DOHH2 (cell line): ENCODE results near the gene SGPP1.

ENCODE experiments used
- H3F3A ChIP-seq: fragments of 200-600 bp; sonication (generic), shearing (Covaris generic); 2 replicates; pipeline ENCODE4 v1.6.0; 2016; ENCODE audit warnings: antibody characterized with exemption, mild to moderate bottlenecking; ENCODE audit not compliant: control insufficient read depth, insufficient read depth
- H3K27ac ChIP-seq: fragments of 200-600 bp; sonication (generic); 2 replicates; pipeline ENCODE4 v1.5.1; 2014; ENCODE audit warnings: low read depth, mild to moderate bottlenecking, low read length, moderate library complexity
- H3K27me3 ChIP-seq: fragments of 200-600 bp; sonication (generic); 2 replicates; pipeline ENCODE4 v1.6.1; 2014; ENCODE audit warnings: mild to moderate bottlenecking, low read length, mixed read lengths; ENCODE audit not compliant: control insufficient read depth
- H3K36me3 ChIP-seq: fragments of 200-600 bp; sonication (generic); 2 replicates; pipeline ENCODE4 v1.6.1; 2014; ENCODE audit warnings: mild to moderate bottlenecking, low read length, moderate library complexity, mixed read lengths; ENCODE audit not compliant: control insufficient read depth
- H3K4me1 ChIP-seq: fragments of 200-600 bp; sonication (generic); 2 replicates; pipeline ENCODE4 v1.6.1; 2014; ENCODE audit warnings: mild to moderate bottlenecking, low read length, mixed read lengths; ENCODE audit not compliant: control insufficient read depth
- H3K4me2 ChIP-seq: fragments of 200-600 bp; sonication (generic); 2 replicates; pipeline ENCODE4 v1.6.0; 2014; ENCODE audit warnings: mild to moderate bottlenecking, low read length, moderate library complexity
- H3K4me3 ChIP-seq: fragments of 200-600 bp; sonication (generic); 2 replicates; pipeline ENCODE4 v1.5.1; 2014; ENCODE audit warnings: mild to moderate bottlenecking, low read length, mixed read lengths
- H3K79me2 ChIP-seq: fragments of 200-600 bp; sonication (generic); 2 replicates; pipeline ENCODE4 v1.6.1; 2014; ENCODE audit warnings: mild to moderate bottlenecking, low read length, mixed read lengths; ENCODE audit not compliant: control insufficient read depth
- H3K9me2 ChIP-seq: fragments of 200-600 bp; sonication (generic); replicated peaks from 2 replicates; pipeline ENCODE4 v1.6.1; 2014; ENCODE audit warnings: mild to moderate bottlenecking, low read length, mixed read lengths; ENCODE audit not compliant: control insufficient read depth
- H3K9me3 ChIP-seq: fragments of 200-600 bp; sonication (generic); 2 replicates; pipeline ENCODE4 v1.6.1; 2014; ENCODE audit warnings: antibody characterized with exemption, low read length, mixed read lengths; ENCODE audit not compliant: control insufficient read depth, insufficient read depth
- H4K20me1 ChIP-seq: fragments of 200-600 bp; sonication (generic); 2 replicates; pipeline ENCODE4 v1.6.0; 2014; ENCODE audit warnings: low read depth, mild to moderate bottlenecking, antibody characterized with exemption, low read length, moderate library complexity; ENCODE audit not compliant: control insufficient read depth, insufficient read depth
- EZH2phosphoT487 ChIP-seq: fragments of 200-600 bp; sonication (generic); IDR thresholded peaks from 2 replicates; pipeline ENCODE4 v1.6.1; 2017; ENCODE audit warnings: borderline replicate concordance, mild to moderate bottlenecking, antibody characterized with exemption, low read length, moderate library complexity, mixed read lengths
- TF ChIP-seq, protein P1 (sequence below): fragments of 200-600 bp; sonication (generic); IDR thresholded peaks from one replicate; pipeline ENCODE4 v1.5.1; 2014; ENCODE audit warnings: antibody characterized with exemption, mild to moderate bottlenecking, low read depth, low read length; ENCODE audit not compliant: poor library complexity, severe bottlenecking

The SGPP1 gene

DNA sequence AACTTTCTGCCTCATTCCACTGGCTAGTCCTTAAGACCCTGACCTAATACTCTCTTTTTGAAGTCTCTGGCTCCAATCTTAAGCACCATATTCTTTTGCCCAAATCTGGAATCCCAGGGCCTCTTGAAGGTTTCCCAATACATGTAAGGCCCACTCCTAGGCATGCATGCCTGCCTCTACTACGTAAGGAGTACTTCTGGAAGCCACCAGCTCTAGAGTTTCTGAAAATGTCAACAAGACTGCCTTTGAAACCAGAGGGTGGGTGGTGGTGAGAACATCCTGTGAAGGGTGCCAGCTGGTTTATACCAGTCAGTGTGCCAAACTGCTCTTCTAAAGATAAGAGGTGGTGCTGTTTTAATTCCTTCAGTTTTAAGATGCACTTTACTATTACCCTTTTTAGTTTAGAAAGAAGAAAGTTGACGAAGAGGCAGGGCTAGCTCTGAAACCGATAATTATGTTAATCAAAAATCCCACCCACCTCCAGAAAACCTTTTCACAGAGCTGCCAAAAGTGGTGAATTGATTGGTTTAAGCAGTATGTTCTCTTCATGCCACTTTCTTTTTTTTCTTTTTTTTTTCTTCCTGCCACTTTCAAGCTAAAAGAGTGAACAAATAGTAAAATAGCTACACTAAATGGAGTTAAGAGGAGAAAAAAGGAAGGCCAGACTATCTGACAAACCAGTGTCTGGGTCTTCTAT is 77.5 kb downstream of the SGPP1 start:
- Histone ChIP-seq H3K27me3 (no peaks in the 10 kb centered on the region), H3K9me2 (no peaks in the 10 kb centered on the region), H3K4me3 (no peak overlapping the region), H4K20me1 (no peaks in the 10 kb centered on the region), H3K27ac (no peak overlapping the region), H3K9me3 (no peaks in the 10 kb centered on the region), H3K4me2 (no peak overlapping the region), H3K36me3 (no peaks in the 10 kb centered on the region), H3K79me2 (peaks cover 3% of the 10 kb centered on the region), H3F3A (no peaks in the 10 kb centered on the region), H3K4me1 (peaks cover 10% of the 10 kb centered on the region)
- TF ChIP-seq, protein P1, sequence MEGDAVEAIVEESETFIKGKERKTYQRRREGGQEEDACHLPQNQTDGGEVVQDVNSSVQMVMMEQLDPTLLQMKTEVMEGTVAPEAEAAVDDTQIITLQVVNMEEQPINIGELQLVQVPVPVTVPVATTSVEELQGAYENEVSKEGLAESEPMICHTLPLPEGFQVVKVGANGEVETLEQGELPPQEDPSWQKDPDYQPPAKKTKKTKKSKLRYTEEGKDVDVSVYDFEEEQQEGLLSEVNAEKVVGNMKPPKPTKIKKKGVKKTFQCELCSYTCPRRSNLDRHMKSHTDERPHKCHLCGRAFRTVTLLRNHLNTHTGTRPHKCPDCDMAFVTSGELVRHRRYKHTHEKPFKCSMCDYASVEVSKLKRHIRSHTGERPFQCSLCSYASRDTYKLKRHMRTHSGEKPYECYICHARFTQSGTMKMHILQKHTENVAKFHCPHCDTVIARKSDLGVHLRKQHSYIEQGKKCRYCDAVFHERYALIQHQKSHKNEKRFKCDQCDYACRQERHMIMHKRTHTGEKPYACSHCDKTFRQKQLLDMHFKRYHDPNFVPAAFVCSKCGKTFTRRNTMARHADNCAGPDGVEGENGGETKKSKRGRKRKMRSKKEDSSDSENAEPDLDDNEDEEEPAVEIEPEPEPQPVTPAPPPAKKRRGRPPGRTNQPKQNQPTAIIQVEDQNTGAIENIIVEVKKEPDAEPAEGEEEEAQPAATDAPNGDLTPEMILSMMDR, result no peak
- no peak for TF ChIP-seq EZH2phosphoT487

DNA sequence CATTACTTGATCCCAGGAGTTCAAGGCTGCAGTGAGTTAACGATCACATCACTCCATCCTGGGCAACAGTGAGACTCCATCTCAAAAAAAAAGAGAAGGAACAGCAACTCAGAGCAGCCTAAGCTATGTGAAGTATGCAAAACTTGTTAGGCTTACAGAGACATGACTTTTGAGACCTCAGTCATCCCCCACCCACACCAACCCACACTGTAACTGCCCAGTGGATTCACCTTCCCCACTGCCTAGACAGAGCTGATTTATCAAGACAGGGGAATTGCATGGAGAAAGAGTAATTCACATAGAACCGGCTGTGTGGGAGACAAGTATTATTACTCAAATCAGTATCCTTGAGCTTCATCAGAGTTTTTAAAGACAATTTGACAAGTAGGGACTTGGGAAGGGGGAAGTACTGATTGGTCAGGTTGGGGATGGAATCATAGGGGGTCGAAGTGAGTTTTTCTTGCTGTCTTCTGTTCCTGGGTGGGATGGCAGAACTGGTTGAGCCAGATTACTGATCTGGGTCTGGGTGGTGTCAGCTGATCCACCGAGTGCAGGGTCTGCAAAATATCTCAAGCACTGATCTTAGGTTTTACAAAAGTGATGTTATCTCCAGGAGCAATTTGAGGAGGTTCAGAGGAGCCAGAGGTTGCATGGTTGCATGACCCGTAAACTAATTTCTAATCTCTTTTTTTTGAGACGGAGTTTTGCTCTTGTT is 80.0 kb downstream of the SGPP1 start:
- Histone ChIP-seq H3F3A (no peaks in the 10 kb centered on the region), H3K27me3 (no peaks in the 10 kb centered on the region), H3K4me3 (no peak overlapping the region), H4K20me1 (no peaks in the 10 kb centered on the region), H3K4me1 (peaks cover 16% of the 10 kb centered on the region), H3K36me3 (no peaks in the 10 kb centered on the region), H3K79me2 (peaks cover 21% of the 10 kb centered on the region), H3K4me2 (peak overlapping the region; percentile 17), H3K27ac (no peak overlapping the region), H3K9me3 (no peaks in the 10 kb centered on the region), H3K9me2 (no peaks in the 10 kb centered on the region)
- TF ChIP-seq, protein P1, result no peak
- no peak for TF ChIP-seq EZH2phosphoT487

GRCh38 chr14:63644741-63645140 is 83.1 kb downstream of the SGPP1 start:
- peaks cover 27% of the 10 kb centered on the region for H3K4me1 ChIP-seq
- H3F3A ChIP-seq, result peaks cover 8% of the 10 kb centered on the region
- H3K9me3 ChIP-seq, result no peaks in the 10 kb centered on the region
- no peaks in the 10 kb centered on the region for H4K20me1 ChIP-seq
- no peaks in the 10 kb centered on the region for H3K9me2 ChIP-seq
- H3K79me2 ChIP-seq, result peaks cover 41% of the 10 kb centered on the region
- no peak overlapping the region for H3K4me3 ChIP-seq
- H3K27ac ChIP-seq, result no peak overlapping the region
- peaks cover 10% of the 10 kb centered on the region for H3K36me3 ChIP-seq
- no peak overlapping the region for H3K4me2 ChIP-seq
- TF ChIP-seq, protein P1, result no peak
- TF ChIP-seq EZH2phosphoT487, result no peak
- no peaks in the 10 kb centered on the region for H3K27me3 ChIP-seq
